NB4 (cell line): ENCODE measurements around the gene FMNL2.

Source experiments
- CTCF ChIP-seq: IDR thresholded peaks from one replicate; pipeline ENCODE4 v1.5.1; 2012; ENCODE audit warnings: low read depth, low read length
- MAX ChIP-seq: IDR thresholded peaks from 2 replicates; pipeline ENCODE4 v1.6.1; 2011; ENCODE audit warnings: low read depth, low read length
- MYC ChIP-seq: IDR thresholded peaks from 2 replicates; pipeline ENCODE4 v1.6.1; 2011; ENCODE audit warnings: low read depth, low read length
- POLR2A ChIP-seq: IDR thresholded peaks from 2 replicates; pipeline ENCODE4 v1.6.1; 2011; ENCODE audit warnings: mild to moderate bottlenecking; ENCODE audit not compliant: insufficient read length; ENCODE audit errors: extremely low read depth

- TF ChIP-seq CTCF, result no peak
- no peak for TF ChIP-seq POLR2A
- TF ChIP-seq MAX, result no peak
- no peak for TF ChIP-seq MYC
Observed at GRCh38 chr2:152493417-152493816, 158.4 kb downstream of the FMNL2 start.
